Endothelial cell of umbilical vein (primary cell): ENCODE data around the gene STUM. TPM values are rescaled to one million over a fixed set of nuclear protein-coding genes. Genes with fewer than 3 reads are reported as not detected.

Experiments
- BruUV-seq: library from RNA; stranded (reverse); fragments of 400-500 nt; replicated peaks from 2 replicates; lab custom pipeline; 2021; lab: Mats Ljungman, UMichigan
- CTCF ChIA-PET: fragments of 300-600, 350-600 bp; sonication (Branson Sonifier 250); formaldehyde crosslinking; loops from one replicate; lab custom pipeline; 2021; ENCODE audit warnings: antibody characterized with exemption, inconsistent platforms; lab: Charles Lee
- POLR2A ChIA-PET: fragments of 300-600, 350-600 bp; sonication (Branson Sonifier 250); formaldehyde crosslinking; loops from one replicate; lab custom pipeline; 2021; ENCODE audit warnings: antibody characterized with exemption, inconsistent platforms; lab: Charles Lee
- DNase-seq: peaks from one replicate; pipeline ENCODE4 v3.0.0-alpha.2; 2011; ENCODE audit warnings: low read depth, low spot score
- FAIRE-seq: peaks from 2 replicates; lab custom pipeline; 2011; peaks lifted over from hg19 to GRCh38; lab: Jason Lieb, UNC
- H2AFZ ChIP-seq: 2 replicates; pipeline ENCODE4 v1.6.0; 2012; ENCODE audit warnings: low read depth, low read length, control low read depth, inconsistent platforms
- H3K27ac ChIP-seq: 2 replicates; pipeline ENCODE4 v1.5.1; 2011; ENCODE audit warnings: low read depth, mild to moderate bottlenecking, control low read depth, low read length, moderate library complexity; ENCODE audit not compliant: insufficient read depth
- H3K27me3 ChIP-seq, 2 experiments: 2 replicates each; pipeline versions ENCODE4 v1.6.0 to v1.6.1; 2011; ENCODE audit warnings: low read length in 2 of 2, mixed read lengths in 1 of 2; ENCODE audit not compliant: control insufficient read depth in 2 of 2, insufficient read depth in 2 of 2
- H3K36me3 ChIP-seq, 2 experiments: 2 replicates in 1 of 2; 3 replicates in 1 of 2; pipeline ENCODE4 v1.5.1; 2011; ENCODE audit warnings: low read length in 2 of 2, mild to moderate bottlenecking in 1 of 2, moderate library complexity in 1 of 2; ENCODE audit not compliant: control insufficient read depth in 2 of 2, insufficient read depth in 2 of 2; ENCODE audit errors: extremely low read depth in 1 of 2
- H3K4me1 ChIP-seq: 3 replicates; pipeline ENCODE4 v1.5.1; 2011; ENCODE audit warnings: mild to moderate bottlenecking, low read length; ENCODE audit not compliant: control insufficient read depth, insufficient read depth; ENCODE audit errors: extremely low read depth
- H3K4me2 ChIP-seq: 2 replicates; pipeline ENCODE4 v1.6.1; 2011; ENCODE audit warnings: low read length, control low read depth, mixed read lengths; ENCODE audit not compliant: insufficient read depth
- H3K4me3 ChIP-seq, 3 experiments: fragments of 200-600 bp in 1 of 3; sonication (generic), shearing (Covaris generic) in 1 of 3; replicated peaks in 1 of 3; 2 replicates each; pipeline ENCODE4 v1.5.1; 2011 to 2016; ENCODE audit warnings: control low read depth in 3 of 3, low read length in 3 of 3, mild to moderate bottlenecking in 2 of 3, inconsistent platforms in 1 of 3, low read depth in 1 of 3, moderate library complexity in 1 of 3; ENCODE audit not compliant: insufficient read depth in 1 of 3
- H3K79me2 ChIP-seq: 2 replicates; pipeline ENCODE4 v1.6.0; 2012; ENCODE audit warnings: low read length, inconsistent platforms; ENCODE audit not compliant: control insufficient read depth, insufficient read depth
- H3K9ac ChIP-seq: replicated peaks from 2 replicates; pipeline ENCODE3; 2011; ENCODE audit warnings: low read length, control low read depth; ENCODE audit not compliant: insufficient read depth; ENCODE audit errors: extremely low read depth
- H3K9me1 ChIP-seq: replicated peaks from 3 replicates; pipeline ENCODE4 v1.6.0; 2011; ENCODE audit warnings: mild to moderate bottlenecking, low read length; ENCODE audit not compliant: control insufficient read depth, insufficient read depth; ENCODE audit errors: extremely low read depth
- H3K9me3 ChIP-seq: replicated peaks from 2 replicates; pipeline ENCODE4 v1.5.1; 2012; ENCODE audit warnings: low read length, inconsistent platforms; ENCODE audit not compliant: control insufficient read depth, insufficient read depth
- H4K20me1 ChIP-seq: replicated peaks from 2 replicates; pipeline ENCODE3; 2011; ENCODE audit warnings: mild to moderate bottlenecking, low read length; ENCODE audit not compliant: control insufficient read depth, insufficient read depth; ENCODE audit errors: extremely low read depth
- CTCF ChIP-seq, 2 donors: IDR thresholded peaks; 1 replicate in 1 of 2; 2 replicates in 1 of 2; pipeline ENCODE4 v1.5.1; 2011; ENCODE audit warnings: low read length in 2 of 2, mild to moderate bottlenecking in 2 of 2, moderate library complexity in 2 of 2, control low read depth in 1 of 2, inconsistent platforms in 1 of 2, low read depth in 1 of 2; ENCODE audit not compliant: insufficient read depth in 1 of 2; ENCODE audit errors: extremely low read depth in 1 of 2
- FOS ChIP-seq: IDR thresholded peaks from 2 replicates; pipeline ENCODE4 v1.6.1; 2011; ENCODE audit warnings: mild to moderate bottlenecking, low read length, moderate library complexity, borderline replicate concordance; ENCODE audit not compliant: insufficient read depth
- GATA2 ChIP-seq: IDR thresholded peaks from 2 replicates; pipeline ENCODE4 v1.7.0; 2011; ENCODE audit warnings: low read depth, mild to moderate bottlenecking, moderate library complexity, mixed read lengths, low read length; ENCODE audit not compliant: insufficient read length, insufficient read depth
- MYC ChIP-seq: IDR thresholded peaks from one replicate; pipeline ENCODE4 v1.6.1; 2011; ENCODE audit warnings: mild to moderate bottlenecking, low read depth, low read length
- POLR2A ChIP-seq: IDR thresholded peaks from 2 replicates; pipeline ENCODE4 v1.6.1; 2012; ENCODE audit warnings: low read depth, mild to moderate bottlenecking, control low read depth, low read length
- dilution Hi-C: fragments of 300-500 bp; cut with MboI; formaldehyde crosslinking; loops from one replicate; pipeline ENCODE4 v1.15.0; 2019; ENCODE audit warnings: low sequenced_read_pairs; ENCODE audit not compliant: extremely low pct_ligation_motif_present
- intact Hi-C: fragments of 100-400 bp; cut with micrococcal nuclease; formaldehyde crosslinking; loops from one replicate; pipeline ENCODE4 v1.10.0; 2022
- polyA plus RNA-seq, 4 experiments: library from polyadenylated mRNA; depleted of rRNA in 3 of 4; stranded (reverse) in 3 of 4; unstranded in 1 of 4; fragments of >200 nt; gene quantifications; 2 replicates each; pipeline versions ENCODE4 v1.2.1 to v1.2.3, GENCODE V29; 2011 to 2012; ENCODE audit warnings: missing spikeins in 1 of 4
- total RNA-seq: library from RNA; stranded (reverse); gene quantifications from 2 replicates; pipeline ENCODE4 v1.2.3, GENCODE V29; 2021
- TF ChIP-seq, protein P1 (sequence below): IDR thresholded peaks from 2 replicates; pipeline ENCODE4 v1.6.1; 2011; ENCODE audit not compliant: insufficient read depth, insufficient read length

STUM gene
- total and polyA plus RNA-seq, 2 donors (not counting 3 experiments of a cell fraction or from before 2014, with no cell fraction given): not detected

- Histone ChIP-seq H3K9ac (no peak overlapping the region), H4K20me1 (no peaks in the 10 kb centered on the region), H3K36me3 (no peaks in the 10 kb centered on the region), H3K27me3 (no peaks in the 10 kb centered on the region), H3K79me2 (no peaks in the 10 kb centered on the region), H3K4me2 (no peak overlapping the region), H3K4me3 (no peak overlapping the region), H3K4me1 (no peaks in the 10 kb centered on the region), H3K9me1 (no peaks in the 10 kb centered on the region), H3K27ac (no peak overlapping the region), H3K9me3 (no peaks in the 10 kb centered on the region), H2AFZ (no peak overlapping the region)
- FAIRE-seq (no peak), DNase-seq (no peak)
- dilution Hi-C loops: no loop called here
- BruUV-seq: no TSS peak
- ChIA-PET CTCF (interaction anchor here (1.3 kb wide), 1 partner anchor 15 kb away, joined by 3 read pairs; no protein-coding TSS in a partner anchor), POLR2A (no interaction called here)
- TF ChIP-seq, protein P1, sequence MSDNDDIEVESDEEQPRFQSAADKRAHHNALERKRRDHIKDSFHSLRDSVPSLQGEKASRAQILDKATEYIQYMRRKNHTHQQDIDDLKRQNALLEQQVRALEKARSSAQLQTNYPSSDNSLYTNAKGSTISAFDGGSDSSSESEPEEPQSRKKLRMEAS: no peak
- TF ChIP-seq MYC: no peak
- TF ChIP-seq CTCF (IDR thresholded peaks at IDR 0.05; ENCODE audit: extremely low read depth in 1 of 2, insufficient read depth in 1 of 2, low read depth in 1 of 2, low read length in 2 of 2): no peak
- no peak for TF ChIP-seq GATA2
- TF ChIP-seq FOS: no peak
- TF ChIP-seq POLR2A: no peak
- intact Hi-C loops: no loop called here
These were observed 56.9 kb downstream of the STUM start for GRCh38 chr1:226605318-226605950.
